GM12892 (cell line): ENCODE measurements around the gene KLF16.
"Not testable (repeated sequence)": the region's sequence is repeated elsewhere in the genome, so short reads cannot be mapped to it uniquely, and the experiment has no call there.

ENCODE experiments used
- POLR2A ChIP-seq: IDR thresholded peaks from 2 replicates; pipeline ENCODE4 v1.6.1; 2011; ENCODE audit warnings: low read depth, low read length, control low read depth
- POLR2AphosphoS5 ChIP-seq: IDR thresholded peaks from 2 replicates; pipeline ENCODE4 v1.6.1; 2011; ENCODE audit warnings: low read depth, low read length, control low read depth
- TAF1 ChIP-seq: IDR thresholded peaks from 2 replicates; pipeline ENCODE4 v1.6.1; 2011; ENCODE audit warnings: low read depth, mild to moderate bottlenecking, control low read depth, low read length, borderline replicate concordance

DNA sequence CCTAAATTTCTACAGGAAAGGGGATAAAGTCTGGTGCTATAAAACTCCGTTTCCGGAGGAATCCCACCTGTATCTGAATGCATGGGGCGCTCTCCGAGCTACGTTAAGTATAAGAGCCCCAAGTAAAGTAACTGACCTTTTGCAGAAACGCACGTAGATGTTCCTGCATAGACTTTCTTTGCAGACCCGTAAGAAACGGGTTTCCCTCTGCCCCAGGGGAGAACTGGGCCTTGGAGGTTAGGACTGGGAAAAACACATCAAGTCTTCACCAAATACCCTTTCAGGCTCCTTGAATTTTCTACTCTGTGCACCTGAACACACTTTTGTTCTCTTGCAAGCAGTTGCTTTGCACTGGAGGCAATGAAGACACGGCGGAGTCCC is 11.9 kb upstream of the KLF16 start:
- TF ChIP-seq POLR2AphosphoS5, POLR2A, TAF1: not testable (repeated sequence)
